HepG2 (cell line): ENCODE data around the gene LIM2. TPM values are rescaled to one million over a fixed set of nuclear protein-coding genes. Genes with fewer than 3 reads are reported as not detected.

Experiments
- ARNT ChIP-seq: fragments of 450-650 bp; IDR thresholded peaks from 2 replicates; pipeline ENCODE4 v1.6.1; 2017
- CHD4 ChIP-seq: fragments of 200-600 bp; sonication (generic); IDR thresholded peaks from 2 replicates; pipeline ENCODE4 v1.7.0; 2017; ENCODE audit warnings: mild to moderate bottlenecking, low read length, borderline replicate concordance
- DZIP1 ChIP-seq: sonication (generic); formaldehyde crosslinking; IDR thresholded peaks from 2 replicates; pipeline ENCODE4 v1.5.0; 2020; ENCODE audit warnings: mild to moderate bottlenecking, missing genetic modification reagents
- FOSL1 ChIP-seq: sonication (generic); formaldehyde crosslinking; IDR thresholded peaks from 2 replicates; pipeline ENCODE4 v1.9.0; 2021; ENCODE audit warnings: missing genetic modification reagents, borderline replicate concordance
- GLI4 ChIP-seq: sonication (generic); formaldehyde crosslinking; IDR thresholded peaks from 2 replicates; pipeline ENCODE4 v1.5.1; 2020; ENCODE audit warnings: missing genetic modification reagents, mild to moderate bottlenecking, moderate library complexity, borderline replicate concordance
- HNF1B ChIP-seq: sonication (generic); formaldehyde crosslinking; IDR thresholded peaks from 2 replicates; pipeline ENCODE4 v1.5.1; 2020; ENCODE audit warnings: mild to moderate bottlenecking, moderate library complexity, missing genetic modification reagents
- MEIS1 ChIP-seq: sonication (generic); formaldehyde crosslinking; IDR thresholded peaks from 2 replicates; pipeline ENCODE4 v1.9.0; 2021; ENCODE audit warnings: mild to moderate bottlenecking, missing genetic modification reagents, moderate library complexity, borderline replicate concordance
- MLXIP ChIP-seq: sonication (generic); formaldehyde crosslinking; IDR thresholded peaks from 2 replicates; pipeline ENCODE4 v1.9.0; 2021; ENCODE audit warnings: missing genetic modification reagents, borderline replicate concordance
- MNT ChIP-seq: fragments of 450-650 bp; IDR thresholded peaks from 2 replicates; pipeline ENCODE4 v1.6.1; 2016
- TAF1 ChIP-seq: sonication (generic); formaldehyde crosslinking; IDR thresholded peaks from 2 replicates; pipeline ENCODE4 v1.4.0; 2020; ENCODE audit warnings: missing genetic modification reagents
- U2AF1 ChIP-seq: fragments of 200-400 bp; formaldehyde crosslinking; optimal IDR thresholded peaks from 2 replicates; pipeline ENCODE3; 2017; ENCODE audit warnings: mild to moderate bottlenecking, low read depth, low read length
- ZFP37 ChIP-seq: sonication (generic); formaldehyde crosslinking; IDR thresholded peaks from 2 replicates; pipeline ENCODE4 v1.4.0; 2020; ENCODE audit warnings: missing genetic modification reagents, borderline replicate concordance
- ZMYM2 ChIP-seq: sonication (generic); formaldehyde crosslinking; IDR thresholded peaks from 2 replicates; pipeline ENCODE4 v1.8.0; 2022; ENCODE audit warnings: mild to moderate bottlenecking, missing genetic modification reagents
- ZNF20 ChIP-seq: sonication (generic); formaldehyde crosslinking; IDR thresholded peaks from 2 replicates; pipeline ENCODE4 v1.4.0; 2020; ENCODE audit warnings: mild to moderate bottlenecking, moderate library complexity, missing genetic modification reagents
- ZNF282 ChIP-seq: fragments of 450-650 bp; IDR thresholded peaks from 2 replicates; pipeline ENCODE4 v1.6.1; 2018; ENCODE audit not compliant: partially characterized antibody
- ZNF383 ChIP-seq: sonication (generic); formaldehyde crosslinking; IDR thresholded peaks from 2 replicates; pipeline ENCODE4 v1.4.0; 2020; ENCODE audit warnings: missing genetic modification reagents, mild to moderate bottlenecking, borderline replicate concordance
- ZNF451 ChIP-seq: sonication (generic); formaldehyde crosslinking; IDR thresholded peaks from 2 replicates; pipeline ENCODE4 v1.5.0; 2020; ENCODE audit warnings: mild to moderate bottlenecking, missing genetic modification reagents
- ZNF580 ChIP-seq: IDR thresholded peaks from 2 replicates; pipeline ENCODE4 v1.6.1; 2016; ENCODE audit warnings: low read depth, borderline replicate concordance
- ZNF703 ChIP-seq: sonication (generic); formaldehyde crosslinking; IDR thresholded peaks from 2 replicates; pipeline ENCODE4 v1.5.1; 2020; ENCODE audit warnings: missing genetic modification reagents, mild to moderate bottlenecking, moderate library complexity, borderline replicate concordance
- ZSCAN31 ChIP-seq: sonication (generic); formaldehyde crosslinking; IDR thresholded peaks from 2 replicates; pipeline ENCODE4 v1.5.0; 2020; ENCODE audit warnings: low read depth, mild to moderate bottlenecking, missing genetic modification reagents
- polyA plus RNA-seq, 8 experiments: library from polyadenylated mRNA; depleted of rRNA in 3 of 8; stranded (reverse) in 7 of 8; unstranded in 1 of 8; fragments of >200 nt; fragmentation: Illumina TruSeq in 4 of 8; extraction: Trizol in 4 of 8; gene quantifications; 2 replicates each; pipeline versions ENCODE4 v1.2.1 to v1.2.3, GENCODE V29; 2011 to 2016; ENCODE audit warnings: low read depth in 4 of 8, missing spikeins in 1 of 8, mixed read lengths in 1 of 8; ENCODE audit not compliant: insufficient read depth in 1 of 8
- total RNA-seq, 5 experiments: library from RNA; depleted of rRNA; stranded (reverse); fragments of >200 nt; fragmentation: Illumina TruSeq; extraction: Trizol; gene quantifications; 2 replicates each; pipeline ENCODE4 v1.2.3, GENCODE V29; 2016; ENCODE audit warnings: low read depth in 1 of 5

Gene LIM2
- total and polyA plus RNA-seq, 2 of the 13 experiments (the other 11 are each of a cell fraction or from before 2014, with no cell fraction given), result 1.3 TPM; not detected in 1

- TF ChIP-seq MLXIP (CRISPR knock-in tag), result no peak
- TF ChIP-seq TAF1 (CRISPR knock-in tag), result peak; percentile 86
- TF ChIP-seq MNT, result peak; percentile 35; the same call in 1 of the 2 replicates
- peak; percentile 57; the same call in 1 of the 2 replicates for TF ChIP-seq GLI4 (CRISPR knock-in tag)
- TF ChIP-seq FOSL1 (CRISPR knock-in tag), result no peak
- TF ChIP-seq DZIP1, result no peak
- TF ChIP-seq ZFP37, result no peak
- peak; percentile 33; the same call in 1 of the 2 replicates for TF ChIP-seq ZNF20
- TF ChIP-seq ZNF383 (CRISPR knock-in tag), result no peak
- TF ChIP-seq ZNF703 (CRISPR knock-in tag), result no peak
- TF ChIP-seq ZMYM2, result 0 out of 2 replicates have a peak, but pooled peaks have one; percentile 7
- TF ChIP-seq MEIS1 (CRISPR knock-in tag), result no peak
- peak; percentile 81 for TF ChIP-seq HNF1B (CRISPR knock-in tag)
- TF ChIP-seq U2AF1, result no peak
- TF ChIP-seq ARNT, result no peak
- no peak; the same call in 1 of the 2 replicates for TF ChIP-seq ZSCAN31 (CRISPR knock-in tag)
- no peak for TF ChIP-seq CHD4
- TF ChIP-seq ZNF282, result no peak
- peak; percentile 63; the same call in 1 of the 2 replicates for TF ChIP-seq ZNF580 (CRISPR knock-in tag)
- TF ChIP-seq ZNF451 (CRISPR knock-in tag), result peak; percentile 87
These were observed 20.0 kb downstream of the LIM2 start (continued) for GRCh38 chr19:51367565-51368365.
